ENCODE measurements around the gene TRMT11.

Gene TRMT11

GRCh38 chr6:126075335-126076071, 89.2 kb downstream of the TRMT11 start:
- Histone ChIP-seq H3K79me1 (ENCODE audit: low read depth, low read length) (no peaks in the 10 kb centered on the region), H3K9me3 (replicated peaks in 1 of 2; ENCODE audit: control insufficient read depth in 2 of 2, insufficient read depth in 1 of 2, low read depth in 1 of 2, low read length in 2 of 2) (peaks cover 1 to 5% of the 10 kb centered on the region in 2 donors), H3K14ac (ENCODE audit: low read length) (no peak overlapping the region), H4K91ac (ENCODE audit: low read depth, low read length, poor library complexity) (no peak overlapping the region), H3K23ac (ENCODE audit: low read depth, low read length, poor library complexity) (no peak overlapping the region), H3K27ac (replicated peaks; ENCODE audit: low read length) (no peak overlapping the region), H3K36me3 (replicated peaks in 1 of 2; ENCODE audit: control insufficient read depth in 2 of 2, insufficient read depth in 2 of 2, low read length in 2 of 2) (peaks cover 0 to 3% of the 10 kb centered on the region in 2 donors), H2BK12ac (ENCODE audit: low read length) (no peak overlapping the region), H3K9ac (ENCODE audit: low read depth, low read length, poor library complexity) (no peak overlapping the region), H3K27me3 (ENCODE audit: control insufficient read depth in 3 of 3, insufficient read depth in 3 of 3, low read depth in 1 of 3, low read length in 3 of 3) (no peaks in the 10 kb centered on the region), H4K8ac (ENCODE audit: low read depth, low read length) (no peak overlapping the region), H3K18ac (ENCODE audit: low read length) (no peak overlapping the region), H2BK15ac (ENCODE audit: low read length) (no peak overlapping the region), H2AFZ (ENCODE audit: low read length) (no peak overlapping the region), H2BK120ac (ENCODE audit: low read depth, low read length) (no peak overlapping the region), H2BK5ac (ENCODE audit: low read length) (no peak overlapping the region), H3K4ac (ENCODE audit: low read length) (no peak overlapping the region), H3K4me1 (ENCODE audit: control insufficient read depth in 2 of 2, insufficient read depth in 1 of 2, low read depth in 1 of 2, low read length in 2 of 2) (peaks cover 0 to 3% of the 10 kb centered on the region in 2 donors), H3K4me2 (ENCODE audit: insufficient read depth, low read length, poor library complexity, severe bottlenecking) (no peak overlapping the region), H2AK5ac (ENCODE audit: low read depth, low read length) (no peak overlapping the region), H3K4me3 (ENCODE audit: low read length in 2 of 2) (no peak overlapping the region)
- DNase-seq (ENCODE audit: low spot score), result no peak
- no CpG with 5 or more reads among the region's 4 CpGs for WGBS, 2 donors (ENCODE audit: extremely low coverage in 2 of 2, insufficient read length in 2 of 2, insufficient replicate concordance in 1 of 2)

GRCh38 chr6:126076992-126077664, 90.8 kb downstream of the TRMT11 start:
- Histone ChIP-seq H2BK120ac (ENCODE audit: low read depth, low read length) (no peak overlapping the region), H3K27me3 (ENCODE audit: control insufficient read depth in 3 of 3, insufficient read depth in 3 of 3, low read depth in 1 of 3, low read length in 3 of 3) (no peaks in the 10 kb centered on the region), H3K18ac (ENCODE audit: low read length) (no peak overlapping the region), H3K4ac (ENCODE audit: low read length) (no peak overlapping the region), H2BK5ac (ENCODE audit: low read length) (no peak overlapping the region), H3K4me2 (ENCODE audit: insufficient read depth, low read length, poor library complexity, severe bottlenecking) (no peak overlapping the region), H3K9me3 (replicated peaks in 1 of 2; ENCODE audit: control insufficient read depth in 2 of 2, insufficient read depth in 1 of 2, low read depth in 1 of 2, low read length in 2 of 2) (peaks cover 1 to 5% of the 10 kb centered on the region in 2 donors), H3K23ac (ENCODE audit: low read depth, low read length, poor library complexity) (no peak overlapping the region), H2BK15ac (ENCODE audit: low read length) (no peak overlapping the region), H4K91ac (ENCODE audit: low read depth, low read length, poor library complexity) (no peak overlapping the region), H4K8ac (ENCODE audit: low read depth, low read length) (no peak overlapping the region), H3K4me1 (ENCODE audit: control insufficient read depth in 2 of 2, insufficient read depth in 1 of 2, low read depth in 1 of 2, low read length in 2 of 2) (no peaks in the 10 kb centered on the region), H3K14ac (ENCODE audit: low read length) (no peak overlapping the region), H3K4me3 (ENCODE audit: low read length in 2 of 2) (no peak overlapping the region), H3K79me1 (ENCODE audit: low read depth, low read length) (no peaks in the 10 kb centered on the region), H2AK5ac (ENCODE audit: low read depth, low read length) (no peak overlapping the region), H3K27ac (replicated peaks; ENCODE audit: low read length) (no peak overlapping the region), H2BK12ac (ENCODE audit: low read length) (no peak overlapping the region), H2AFZ (ENCODE audit: low read length) (no peak overlapping the region), H3K9ac (ENCODE audit: low read depth, low read length, poor library complexity) (no peak overlapping the region), H3K36me3 (replicated peaks in 1 of 2; ENCODE audit: control insufficient read depth in 2 of 2, insufficient read depth in 2 of 2, low read length in 2 of 2) (peaks cover 0 to 3% of the 10 kb centered on the region in 2 donors)
- no CpG with 5 or more reads among the region's 3 CpGs for WGBS, 2 donors (ENCODE audit: extremely low coverage in 2 of 2, insufficient read length in 2 of 2, insufficient replicate concordance in 1 of 2)
- DNase-seq (ENCODE audit: low spot score), result no peak

GRCh38 chr6:126077810-126078776, 91.8 kb downstream of the TRMT11 start:
- Histone ChIP-seq H2BK5ac (ENCODE audit: low read length) (no peak overlapping the region), H4K8ac (ENCODE audit: low read depth, low read length) (no peak overlapping the region), H3K79me1 (ENCODE audit: low read depth, low read length) (no peaks in the 10 kb centered on the region), H3K14ac (ENCODE audit: low read length) (no peak overlapping the region), H3K36me3 (replicated peaks in 1 of 2; ENCODE audit: control insufficient read depth in 2 of 2, insufficient read depth in 2 of 2, low read length in 2 of 2) (peaks cover 0 to 3% of the 10 kb centered on the region in 2 donors), H2AFZ (ENCODE audit: low read length) (no peak overlapping the region), H3K23ac (ENCODE audit: low read depth, low read length, poor library complexity) (no peak overlapping the region), H2BK15ac (ENCODE audit: low read length) (no peak overlapping the region), H3K4me2 (ENCODE audit: insufficient read depth, low read length, poor library complexity, severe bottlenecking) (no peak overlapping the region), H3K9me3 (replicated peaks in 1 of 2; ENCODE audit: control insufficient read depth in 2 of 2, insufficient read depth in 1 of 2, low read depth in 1 of 2, low read length in 2 of 2) (peaks cover under 1 to 1% of the 10 kb centered on the region in 2 donors), H3K9ac (ENCODE audit: low read depth, low read length, poor library complexity) (no peak overlapping the region), H3K4ac (ENCODE audit: low read length) (no peak overlapping the region), H2AK5ac (ENCODE audit: low read depth, low read length) (no peak overlapping the region), H2BK120ac (ENCODE audit: low read depth, low read length) (no peak overlapping the region), H3K4me3 (ENCODE audit: low read length in 2 of 2) (no peak overlapping the region), H3K27me3 (ENCODE audit: control insufficient read depth in 3 of 3, insufficient read depth in 3 of 3, low read depth in 1 of 3, low read length in 3 of 3) (no peaks in the 10 kb centered on the region), H3K18ac (ENCODE audit: low read length) (no peak overlapping the region), H4K91ac (ENCODE audit: low read depth, low read length, poor library complexity) (no peak overlapping the region), H3K27ac (replicated peaks; ENCODE audit: low read length) (no peak overlapping the region), H2BK12ac (ENCODE audit: low read length) (no peak overlapping the region), H3K4me1 (ENCODE audit: control insufficient read depth in 2 of 2, insufficient read depth in 1 of 2, low read depth in 1 of 2, low read length in 2 of 2) (no peaks in the 10 kb centered on the region)
- no CpG with 5 or more reads among the region's 11 CpGs for WGBS, 2 donors (ENCODE audit: extremely low coverage in 2 of 2, insufficient read length in 2 of 2, insufficient replicate concordance in 1 of 2)
- DNase-seq (ENCODE audit: low spot score), result no peak

All from neuronal stem cell (in vitro differentiated cells).